A673 (cell line): Measurements from ENCODE around the gene ZNF277. TPM values are rescaled to one million over a fixed set of nuclear protein-coding genes. Genes with fewer than 3 reads are reported as not detected.

ENCODE experiments used
- BruUV-seq: library from RNA; stranded (reverse); fragments of 400-500 nt; replicated peaks from 2 replicates; lab custom pipeline; 2021; lab: Mats Ljungman, UMichigan
- CTCF ChIA-PET: fragments of 300-600 bp; sonication (Branson Sonifier 250); formaldehyde crosslinking; loops from one replicate; lab custom pipeline; 2022; ENCODE audit warnings: antibody characterized with exemption; lab: Charles Lee
- POLR2A ChIA-PET: fragments of 300-600 bp; sonication (Branson Sonifier 250); formaldehyde crosslinking; loops from one replicate; lab custom pipeline; 2022; ENCODE audit warnings: antibody characterized with exemption; ENCODE audit not compliant: low non-redundant PET; lab: Charles Lee
- DNase-seq: peaks from one replicate; pipeline ENCODE4 v3.0.0-alpha.2; 2015; ENCODE audit warnings: low spot score
- H3K27ac ChIP-seq: fragments of 200-600 bp; sonication (generic); 2 replicates; pipeline ENCODE4 v1.5.1; 2016; ENCODE audit warnings: mixed run types, low read depth, mild to moderate bottlenecking, mixed read lengths, antibody characterized with exemption, low read length; ENCODE audit not compliant: poor library complexity, severe bottlenecking
- H3K27me3 ChIP-seq: fragments of 200-600 bp; sonication (generic); replicated peaks from 2 replicates; pipeline ENCODE4 v1.6.1; 2017; ENCODE audit warnings: mixed run types, low read depth, mild to moderate bottlenecking, mixed read lengths, antibody characterized with exemption, low read length; ENCODE audit not compliant: insufficient read depth, poor library complexity
- H3K36me3 ChIP-seq: fragments of 200-600 bp; sonication (generic); 2 replicates; pipeline ENCODE4 v1.6.1; 2016; ENCODE audit warnings: mixed run types, mild to moderate bottlenecking, mixed read lengths, antibody characterized with exemption, low read length; ENCODE audit not compliant: insufficient read depth, poor library complexity, severe bottlenecking
- H3K4me1 ChIP-seq: fragments of 200-600 bp; sonication (generic); 2 replicates; pipeline ENCODE4 v1.6.1; 2017; ENCODE audit warnings: mixed run types, mild to moderate bottlenecking, mixed read lengths, antibody characterized with exemption, low read length; ENCODE audit not compliant: insufficient read depth, poor library complexity, severe bottlenecking
- H3K4me3 ChIP-seq: fragments of 200-600 bp; sonication (generic); 2 replicates; pipeline ENCODE4 v1.5.1; 2016; ENCODE audit warnings: low read depth, mixed run types, mild to moderate bottlenecking, mixed read lengths, low read length; ENCODE audit not compliant: poor library complexity, severe bottlenecking
- H3K9me3 ChIP-seq: fragments of 200-600 bp; sonication (generic); 2 replicates; pipeline ENCODE4 v1.6.1; 2016; ENCODE audit warnings: mixed run types, low read depth, mild to moderate bottlenecking, mixed read lengths, antibody characterized with exemption, low read length; ENCODE audit not compliant: poor library complexity, severe bottlenecking
- CTCF ChIP-seq: fragments of 300-800, 200-600 bp; sonication (generic); conservative IDR thresholded peaks from 2 replicates; pipeline ENCODE4 v1.5.1; 2017; ENCODE audit warnings: low read depth, mild to moderate bottlenecking, antibody characterized with exemption, low read length, moderate library complexity, mixed read lengths
- EZH2 ChIP-seq: fragments of 200-600 bp; sonication (generic); IDR thresholded peaks from 2 replicates; pipeline ENCODE4 v1.6.1; 2017; ENCODE audit warnings: borderline replicate concordance, low read depth, mild to moderate bottlenecking, mixed read lengths, antibody characterized with exemption, low read length; ENCODE audit not compliant: poor library complexity, severe bottlenecking
- intact Hi-C: fragments of 100-400 bp; cut with micrococcal nuclease; formaldehyde crosslinking; loops from one replicate; pipeline ENCODE4 v1.10.0; 2022; ENCODE audit not compliant: unreplicated experiment
- total RNA-seq: library from RNA; stranded (reverse); gene quantifications from 2 replicates; pipeline ENCODE4 v1.2.3, GENCODE V29; 2021

Gene ZNF277
- total RNA-seq, 1 experiment from 2014 or later, result 17.7 TPM

GRCh38 chr7:112186300-112186699 lies 20.2 kb upstream of the ZNF277 start:
- no peak overlapping the region for H3K27ac ChIP-seq
- H3K9me3 ChIP-seq, result no peaks in the 10 kb centered on the region
- TF ChIP-seq CTCF, result no peak
- no peak for TF ChIP-seq EZH2
- H3K4me3 ChIP-seq, result no peak overlapping the region
- no peaks in the 10 kb centered on the region for H3K4me1 ChIP-seq
- no peaks in the 10 kb centered on the region for H3K36me3 ChIP-seq
- DNase-seq, result no peak
- intact Hi-C loops, result no loop called here
- BruUV-seq, result no TSS peak
- no peaks in the 10 kb centered on the region for H3K27me3 ChIP-seq
- ChIA-PET POLR2A (no interaction called here), CTCF (no interaction called here)

GRCh38 chr7:112188257-112188656 lies 18.2 kb upstream of the ZNF277 start:
- TF ChIP-seq EZH2 (no peak), CTCF (no peak)
- no peaks in the 10 kb centered on the region for H3K4me1 ChIP-seq
- H3K9me3 ChIP-seq, result no peaks in the 10 kb centered on the region
- no peak overlapping the region for H3K4me3 ChIP-seq
- no peaks in the 10 kb centered on the region for H3K27me3 ChIP-seq
- H3K27ac ChIP-seq, result no peak overlapping the region
- no TSS peak for BruUV-seq
- POLR2A ChIA-PET, result no interaction called here
- CTCF ChIA-PET, result no interaction called here
- intact Hi-C loops, result no loop called here
- DNase-seq, result no peak
- no peaks in the 10 kb centered on the region for H3K36me3 ChIP-seq

GRCh38 chr7:112189691-112190090 lies 16.8 kb upstream of the ZNF277 start:
- Histone ChIP-seq H3K36me3 (no peaks in the 10 kb centered on the region), H3K4me3 (no peak overlapping the region), H3K9me3 (no peaks in the 10 kb centered on the region), H3K4me1 (no peaks in the 10 kb centered on the region), H3K27ac (no peak overlapping the region), H3K27me3 (no peaks in the 10 kb centered on the region)
- TF ChIP-seq CTCF (no peak), EZH2 (no peak)
- intact Hi-C loops, result no loop called here
- BruUV-seq, result no TSS peak
- ChIA-PET CTCF (no interaction called here), POLR2A (interaction anchor here (0.6 kb wide), 1 partner anchor 82 kb away, joined by 4 read pairs; no protein-coding TSS in a partner anchor)
- DNase-seq, result no peak
